ENCODE measurements around the gene ANKRD23. TPM values are rescaled to one million over a fixed set of nuclear protein-coding genes. Genes with fewer than 3 reads are reported as not detected.

ANKRD23 gene
- total and polyA plus RNA-seq, 2 of the 13 experiments (the other 11 are each of a cell fraction or from before 2014, with no cell fraction given): 1.5 to 1.6 TPM

DNA sequence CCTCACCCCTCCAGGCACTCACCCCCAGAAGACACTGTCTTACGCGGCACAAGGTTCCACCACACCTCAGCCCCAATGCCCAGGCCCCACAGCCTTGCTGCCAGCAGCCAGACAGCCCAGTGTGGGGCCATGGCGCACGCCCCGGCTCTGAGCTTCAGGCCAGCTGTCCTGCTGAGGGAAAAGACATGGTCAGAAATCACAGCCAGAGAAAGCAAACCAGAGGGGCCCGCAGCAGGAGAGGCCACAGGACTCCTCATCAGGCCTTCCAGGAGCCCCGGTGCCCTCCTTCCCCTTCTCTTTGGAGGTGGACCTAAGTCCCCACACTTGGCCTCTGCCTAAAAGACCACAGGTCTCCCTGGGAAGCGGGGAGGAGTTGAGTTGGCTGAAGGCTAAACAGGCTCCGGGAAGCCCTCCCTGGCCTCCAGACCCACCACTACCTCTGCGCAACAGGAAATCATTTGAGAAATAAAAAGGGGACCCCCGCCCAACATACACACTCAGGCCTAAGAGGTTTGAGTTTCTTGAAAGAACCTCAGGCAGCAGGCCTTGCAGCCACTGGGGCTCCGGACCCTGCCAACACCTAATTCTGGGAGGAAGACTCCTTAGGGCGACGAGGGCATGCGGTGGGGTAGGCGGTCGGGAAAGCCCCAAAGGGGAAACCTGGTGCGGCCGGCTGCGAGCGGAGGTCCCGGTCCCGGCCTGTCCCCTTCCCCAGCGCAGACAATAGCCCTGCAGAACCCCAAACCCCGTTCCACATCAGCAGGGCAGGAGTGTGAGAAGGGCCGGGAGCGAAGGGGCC is 24.1 kb upstream of the ANKRD23 start (continued):
- TF ChIP-seq ISL2 (CRISPR knock-in tag; IDR thresholded peaks at IDR 0.05) (no peak), ATF5 (CRISPR knock-in tag; IDR thresholded peaks at IDR 0.05; ENCODE audit: low read depth) (0 out of 2 replicates have a peak, but pooled peaks have one; percentile 49), HMGA1 (CRISPR knock-in tag; conservative IDR thresholded peaks at IDR 0.05) (no peak), KLF6 (CRISPR knock-in tag; IDR thresholded peaks at IDR 0.05) (no peak), RCOR2 (CRISPR knock-in tag; IDR thresholded peaks at IDR 0.05) (no peak), EP300 (IDR thresholded peaks at IDR 0.05; ENCODE audit: low read depth in 2 of 2, low read length in 2 of 2) (no peak), EP300 (CRISPR knock-in tag; IDR thresholded peaks at IDR 0.05; ENCODE audit: borderline replicate concordance) (no peak), POLR2G (IDR thresholded peaks at IDR 0.05; ENCODE audit: low read depth, low read length) (peak; percentile 93; the same call in 1 of the 2 replicates), ZBTB14 (CRISPR knock-in tag; IDR thresholded peaks at IDR 0.05) (no peak), HMGXB3 (CRISPR knock-in tag; IDR thresholded peaks at IDR 0.05; ENCODE audit: borderline replicate concordance) (no peak), CAMTA2 (CRISPR knock-in tag; IDR thresholded peaks at IDR 0.05; ENCODE audit: borderline replicate concordance) (no peak), PLRG1 (conservative IDR thresholded peaks at IDR 0.05) (no peak), NFE2L2 (IDR thresholded peaks at IDR 0.05; ENCODE audit: low read length) (no peak), HMG20B (CRISPR knock-in tag; conservative IDR thresholded peaks at IDR 0.05) (no peak), SP4 (CRISPR knock-in tag; IDR thresholded peaks at IDR 0.05) (no peak), ZSCAN25 (CRISPR knock-in tag; IDR thresholded peaks at IDR 0.05) (no peak), ZNF230 (CRISPR knock-in tag; IDR thresholded peaks at IDR 0.05) (no peak; the same call in 1 of the 2 replicates), THAP7 (CRISPR knock-in tag; IDR thresholded peaks at IDR 0.05) (no peak)
- TF ChIP-seq, protein P1, sequence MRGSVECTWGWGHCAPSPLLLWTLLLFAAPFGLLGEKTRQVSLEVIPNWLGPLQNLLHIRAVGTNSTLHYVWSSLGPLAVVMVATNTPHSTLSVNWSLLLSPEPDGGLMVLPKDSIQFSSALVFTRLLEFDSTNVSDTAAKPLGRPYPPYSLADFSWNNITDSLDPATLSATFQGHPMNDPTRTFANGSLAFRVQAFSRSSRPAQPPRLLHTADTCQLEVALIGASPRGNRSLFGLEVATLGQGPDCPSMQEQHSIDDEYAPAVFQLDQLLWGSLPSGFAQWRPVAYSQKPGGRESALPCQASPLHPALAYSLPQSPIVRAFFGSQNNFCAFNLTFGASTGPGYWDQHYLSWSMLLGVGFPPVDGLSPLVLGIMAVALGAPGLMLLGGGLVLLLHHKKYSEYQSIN (CRISPR knock-in tag; IDR thresholded peaks at IDR 0.05; ENCODE audit: borderline replicate concordance): no peak
- TF ChIP-seq, protein P2, sequence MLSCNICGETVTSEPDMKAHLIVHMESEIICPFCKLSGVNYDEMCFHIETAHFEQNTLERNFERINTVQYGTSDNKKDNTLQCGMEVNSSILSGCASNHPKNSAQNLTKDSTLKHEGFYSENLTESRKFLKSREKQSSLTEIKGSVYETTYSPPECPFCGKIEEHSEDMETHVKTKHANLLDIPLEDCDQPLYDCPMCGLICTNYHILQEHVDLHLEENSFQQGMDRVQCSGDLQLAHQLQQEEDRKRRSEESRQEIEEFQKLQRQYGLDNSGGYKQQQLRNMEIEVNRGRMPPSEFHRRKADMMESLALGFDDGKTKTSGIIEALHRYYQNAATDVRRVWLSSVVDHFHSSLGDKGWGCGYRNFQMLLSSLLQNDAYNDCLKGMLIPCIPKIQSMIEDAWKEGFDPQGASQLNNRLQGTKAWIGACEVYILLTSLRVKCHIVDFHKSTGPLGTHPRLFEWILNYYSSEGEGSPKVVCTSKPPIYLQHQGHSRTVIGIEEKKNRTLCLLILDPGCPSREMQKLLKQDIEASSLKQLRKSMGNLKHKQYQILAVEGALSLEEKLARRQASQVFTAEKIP (CRISPR knock-in tag; IDR thresholded peaks at IDR 0.05; ENCODE audit: borderline replicate concordance): no peak

Data from HepG2 (cell line).